Osteoblast (primary cell): ENCODE results near the gene ZSCAN10. TPM values are rescaled to one million over a fixed set of nuclear protein-coding genes. Genes with fewer than 3 reads are reported as not detected.

Source experiments
- DNase-seq: peaks from one replicate; pipeline ENCODE4 v3.0.0; 2011; ENCODE audit warnings: low spot score, mixed read lengths; ENCODE audit not compliant: insufficient read length; ENCODE audit errors: missing footprints
- H2AFZ ChIP-seq: 2 replicates; pipeline ENCODE4 v1.6.0; 2011; ENCODE audit warnings: mild to moderate bottlenecking, low read length
- H3K27ac ChIP-seq: 2 replicates; pipeline ENCODE4 v1.5.1; 2011; ENCODE audit warnings: mild to moderate bottlenecking, low read depth, low read length, moderate library complexity
- H3K27me3 ChIP-seq: 2 replicates; pipeline ENCODE4 v1.6.0; 2012; ENCODE audit warnings: mild to moderate bottlenecking, control low read depth, inconsistent platforms, low read length, moderate library complexity; ENCODE audit not compliant: insufficient read depth
- H3K36me3 ChIP-seq: 2 replicates; pipeline ENCODE4 v1.5.1; 2011; ENCODE audit warnings: mild to moderate bottlenecking, low read length, control low read depth, moderate library complexity; ENCODE audit not compliant: insufficient read depth
- H3K4me1 ChIP-seq: 2 replicates; pipeline ENCODE4 v1.5.1; 2011; ENCODE audit warnings: mild to moderate bottlenecking, low read length, control low read depth, moderate library complexity; ENCODE audit not compliant: insufficient read depth
- H3K4me2 ChIP-seq: 2 replicates; pipeline ENCODE4 v1.6.0; 2011; ENCODE audit warnings: mild to moderate bottlenecking, low read length; ENCODE audit not compliant: insufficient read depth
- H3K4me3 ChIP-seq: fragments of 200-600 bp; sonication (generic); 3 replicates; pipeline ENCODE4 v1.5.1; 2012; ENCODE audit warnings: mild to moderate bottlenecking, low read length, inconsistent platforms; ENCODE audit not compliant: insufficient read depth
- H3K79me2 ChIP-seq: 2 replicates; pipeline ENCODE4 v1.6.0; 2012; ENCODE audit warnings: mild to moderate bottlenecking, low read length, control low read depth, inconsistent platforms; ENCODE audit not compliant: insufficient read depth
- H3K9me3 ChIP-seq: 2 replicates; pipeline ENCODE4 v1.5.1; 2011; ENCODE audit warnings: low read depth, low read length, control low read depth
- H4K20me1 ChIP-seq: 2 replicates; pipeline ENCODE4 v1.6.0; 2012; ENCODE audit warnings: mild to moderate bottlenecking, low read length, control low read depth; ENCODE audit not compliant: insufficient read depth
- small RNA-seq: library from RNA; depleted of rRNA; stranded (forward); fragments of <200 nt; gene quantifications from one replicate; pipeline ENCODE3, GENCODE V24; 2012
- total RNA-seq: library from RNA; depleted of rRNA; stranded (reverse); fragments of >200 nt; gene quantifications from 2 replicates; pipeline ENCODE4 v1.2.3, GENCODE V29; 2012
- TF ChIP-seq, protein P1 (sequence below): IDR thresholded peaks from 2 replicates; pipeline ENCODE4 v1.5.1; 2011; ENCODE audit warnings: mild to moderate bottlenecking, low read depth, low read length, moderate library complexity; ENCODE audit errors: extremely low read depth

The ZSCAN10 gene
- total RNA-seq, 1 donor = not detected

DNA sequence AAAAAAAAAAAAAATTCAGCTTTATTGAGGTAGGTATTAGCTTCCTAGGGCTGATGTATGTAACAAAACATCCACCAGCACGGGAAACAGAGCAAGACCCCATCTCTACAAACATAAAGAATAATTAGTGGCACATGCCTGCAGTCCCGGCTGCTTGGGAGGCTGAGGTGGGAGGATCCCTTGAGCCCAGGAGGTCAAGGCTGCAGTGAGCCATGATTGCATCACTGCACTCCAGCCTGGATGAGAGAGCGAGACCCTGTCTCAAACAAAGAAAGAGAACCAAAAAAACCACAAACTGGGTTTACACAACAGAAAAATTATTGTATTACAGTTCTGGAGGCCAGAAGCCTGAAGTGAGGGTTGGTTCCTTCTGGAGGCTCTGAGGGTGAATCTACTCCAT, 56.7 kb downstream of the ZSCAN10 start:
- H3K4me3 ChIP-seq = no peak overlapping the region
- peaks cover 58% of the 10 kb centered on the region for H3K27me3 ChIP-seq
- no peak overlapping the region for H3K27ac ChIP-seq
- H2AFZ ChIP-seq = no peak overlapping the region
- H3K4me1 ChIP-seq = no peaks in the 10 kb centered on the region
- H3K79me2 ChIP-seq = no peaks in the 10 kb centered on the region
- no peaks in the 10 kb centered on the region for H3K36me3 ChIP-seq
- no peaks in the 10 kb centered on the region for H3K9me3 ChIP-seq
- TF ChIP-seq, protein P1, sequence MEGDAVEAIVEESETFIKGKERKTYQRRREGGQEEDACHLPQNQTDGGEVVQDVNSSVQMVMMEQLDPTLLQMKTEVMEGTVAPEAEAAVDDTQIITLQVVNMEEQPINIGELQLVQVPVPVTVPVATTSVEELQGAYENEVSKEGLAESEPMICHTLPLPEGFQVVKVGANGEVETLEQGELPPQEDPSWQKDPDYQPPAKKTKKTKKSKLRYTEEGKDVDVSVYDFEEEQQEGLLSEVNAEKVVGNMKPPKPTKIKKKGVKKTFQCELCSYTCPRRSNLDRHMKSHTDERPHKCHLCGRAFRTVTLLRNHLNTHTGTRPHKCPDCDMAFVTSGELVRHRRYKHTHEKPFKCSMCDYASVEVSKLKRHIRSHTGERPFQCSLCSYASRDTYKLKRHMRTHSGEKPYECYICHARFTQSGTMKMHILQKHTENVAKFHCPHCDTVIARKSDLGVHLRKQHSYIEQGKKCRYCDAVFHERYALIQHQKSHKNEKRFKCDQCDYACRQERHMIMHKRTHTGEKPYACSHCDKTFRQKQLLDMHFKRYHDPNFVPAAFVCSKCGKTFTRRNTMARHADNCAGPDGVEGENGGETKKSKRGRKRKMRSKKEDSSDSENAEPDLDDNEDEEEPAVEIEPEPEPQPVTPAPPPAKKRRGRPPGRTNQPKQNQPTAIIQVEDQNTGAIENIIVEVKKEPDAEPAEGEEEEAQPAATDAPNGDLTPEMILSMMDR = no peak
- DNase-seq = no peak
- no peak overlapping the region for H3K4me2 ChIP-seq
- H4K20me1 ChIP-seq = no peaks in the 10 kb centered on the region

DNA sequence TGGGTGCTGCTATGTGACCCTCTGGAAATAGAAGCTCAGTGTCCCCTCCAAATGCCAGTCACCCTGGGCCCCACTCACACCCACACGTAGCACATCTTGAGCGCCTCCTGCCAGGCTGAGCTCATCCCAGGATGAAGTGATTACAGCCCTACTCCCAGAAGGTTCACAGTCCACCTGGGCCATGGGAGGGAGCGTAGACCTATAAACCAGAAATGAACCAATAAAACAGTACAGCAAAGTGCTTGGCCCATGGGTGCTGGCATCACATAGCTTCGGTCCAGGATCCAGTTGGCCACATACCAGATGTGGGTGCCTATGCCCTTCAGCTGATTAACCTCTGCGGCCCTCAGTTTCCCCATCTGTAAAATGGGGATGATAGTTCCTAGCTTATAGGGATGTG, 60.2 kb downstream of the ZSCAN10 start:
- no peaks in the 10 kb centered on the region for H3K79me2 ChIP-seq
- no peaks in the 10 kb centered on the region for H3K9me3 ChIP-seq
- DNase-seq = no peak
- no peaks in the 10 kb centered on the region for H3K36me3 ChIP-seq
- no peak overlapping the region for H3K4me3 ChIP-seq
- H2AFZ ChIP-seq = no peak overlapping the region
- no peaks in the 10 kb centered on the region for H4K20me1 ChIP-seq
- no peak overlapping the region for H3K4me2 ChIP-seq
- no peak overlapping the region for H3K27ac ChIP-seq
- TF ChIP-seq, protein P1 = no peak
- H3K27me3 ChIP-seq = peaks cover 57% of the 10 kb centered on the region
- H3K4me1 ChIP-seq = no peaks in the 10 kb centered on the region

Small RNA genes within 50 kb of the gene (small RNA-seq; reads per million reads assigned to genes)
- gene RNU1-22P = not detected

Other genes with a start within 250 kb of the ZSCAN10 start
- gene PRSS22, start 241.1 kb downstream of the ZSCAN10 start, total RNA-seq = not detected in 2 replicates
- 38.7 and 43.6 TPM in 2 replicates for gene FLYWCH2, start 216.1 kb downstream of the ZSCAN10 start, total RNA-seq
- 48.3 and 56.5 TPM in 2 replicates for gene FLYWCH1, start 187.4 kb downstream of the ZSCAN10 start, total RNA-seq
- not detected in 2 replicates for gene KREMEN2, start 135.0 kb downstream of the ZSCAN10 start, total RNA-seq
- gene PAQR4, start 129.9 kb downstream of the ZSCAN10 start, total RNA-seq = 1.5 and 1.8 TPM in 2 replicates
- 1.4 and 2.1 TPM in 2 replicates for gene PKMYT1, start 118.8 kb downstream of the ZSCAN10 start, total RNA-seq
- gene CLDN9, start 86.4 kb downstream of the ZSCAN10 start, total RNA-seq = not detected in 2 replicates
- under 0.01 TPM in 1 of 2 replicates, not detected in the other for gene CLDN6, start 81.1 kb downstream of the ZSCAN10 start, total RNA-seq
- gene TNFRSF12A, start 78.9 kb downstream of the ZSCAN10 start, total RNA-seq = 143 and 159 TPM in 2 replicates
- 20.3 and 21.2 TPM in 2 replicates for gene HCFC1R1, start 75.4 kb downstream of the ZSCAN10 start, total RNA-seq
- gene THOC6, start 75.3 kb downstream of the ZSCAN10 start, total RNA-seq = 21.8 and 23.5 TPM in 2 replicates
- gene BICDL2, start 62.4 kb downstream of the ZSCAN10 start, total RNA-seq = 0.29 TPM in 1 of 2 replicates, not detected in the other
- gene MMP25, start 52.7 kb downstream of the ZSCAN10 start, total RNA-seq = under 0.01 TPM in 1 of 2 replicates, not detected in the other
- 0.72 TPM in 1 of 2 replicates, not detected in the other for gene IL32, start 33.7 kb downstream of the ZSCAN10 start, total RNA-seq
- gene ZNF205, start 13.3 kb upstream of the ZSCAN10 start, total RNA-seq = 17.4 and 17.7 TPM in 2 replicates
- gene ZNF213, start 35.7 kb upstream of the ZSCAN10 start, total RNA-seq = 8.0 and 9.4 TPM in 2 replicates
- 0.36 TPM in 1 of 2 replicates, not detected in the other for gene OR1F1, start 88.9 kb upstream of the ZSCAN10 start, total RNA-seq
- gene ZNF200, start 135.9 kb upstream of the ZSCAN10 start, total RNA-seq = 11.5 and 11.6 TPM in 2 replicates
- gene MEFV, start 157.3 kb upstream of the ZSCAN10 start, total RNA-seq = under 0.01 TPM in 1 of 2 replicates, not detected in the other
- gene ZNF263, start 184.2 kb upstream of the ZSCAN10 start, total RNA-seq = 55.7 and 65.1 TPM in 2 replicates
- gene TIGD7, start 206.1 kb upstream of the ZSCAN10 start, total RNA-seq = 3.8 and 6.5 TPM in 2 replicates
- gene ZNF75A, start 206.2 kb upstream of the ZSCAN10 start, total RNA-seq = 21.8 and 26.1 TPM in 2 replicates